Endothelial cell of umbilical vein (primary cell): ENCODE measurements around the gene ANKRD34A. TPM values are rescaled to one million over a fixed set of nuclear protein-coding genes. Genes with fewer than 3 reads are reported as not detected.

Experiments
- BruUV-seq: library from RNA; stranded (reverse); fragments of 400-500 nt; replicated peaks from 2 replicates; lab custom pipeline; 2021; lab: Mats Ljungman, UMichigan
- CTCF ChIA-PET: fragments of 300-600, 350-600 bp; sonication (Branson Sonifier 250); formaldehyde crosslinking; loops from one replicate; lab custom pipeline; 2021; ENCODE audit warnings: antibody characterized with exemption, inconsistent platforms; lab: Charles Lee
- POLR2A ChIA-PET: fragments of 300-600, 350-600 bp; sonication (Branson Sonifier 250); formaldehyde crosslinking; loops from one replicate; lab custom pipeline; 2021; ENCODE audit warnings: antibody characterized with exemption, inconsistent platforms; lab: Charles Lee
- DNase-seq: peaks from one replicate; pipeline ENCODE4 v3.0.0-alpha.2; 2011; ENCODE audit warnings: low read depth, low spot score
- FAIRE-seq: peaks from 2 replicates; lab custom pipeline; 2011; peaks lifted over from hg19 to GRCh38; lab: Jason Lieb, UNC
- H2AFZ ChIP-seq: 2 replicates; pipeline ENCODE4 v1.6.0; 2012; ENCODE audit warnings: low read depth, low read length, control low read depth, inconsistent platforms
- H3K27ac ChIP-seq: 2 replicates; pipeline ENCODE4 v1.5.1; 2011; ENCODE audit warnings: low read depth, mild to moderate bottlenecking, control low read depth, low read length, moderate library complexity; ENCODE audit not compliant: insufficient read depth
- H3K27me3 ChIP-seq, 2 experiments: 2 replicates each; pipeline versions ENCODE4 v1.6.0 to v1.6.1; 2011; ENCODE audit warnings: low read length in 2 of 2, mixed read lengths in 1 of 2; ENCODE audit not compliant: control insufficient read depth in 2 of 2, insufficient read depth in 2 of 2
- H3K36me3 ChIP-seq, 2 experiments: 2 replicates in 1 of 2; 3 replicates in 1 of 2; pipeline ENCODE4 v1.5.1; 2011; ENCODE audit warnings: low read length in 2 of 2, mild to moderate bottlenecking in 1 of 2, moderate library complexity in 1 of 2; ENCODE audit not compliant: control insufficient read depth in 2 of 2, insufficient read depth in 2 of 2; ENCODE audit errors: extremely low read depth in 1 of 2
- H3K4me1 ChIP-seq: 3 replicates; pipeline ENCODE4 v1.5.1; 2011; ENCODE audit warnings: mild to moderate bottlenecking, low read length; ENCODE audit not compliant: control insufficient read depth, insufficient read depth; ENCODE audit errors: extremely low read depth
- H3K4me2 ChIP-seq: 2 replicates; pipeline ENCODE4 v1.6.1; 2011; ENCODE audit warnings: low read length, control low read depth, mixed read lengths; ENCODE audit not compliant: insufficient read depth
- H3K4me3 ChIP-seq, 3 experiments: fragments of 200-600 bp in 1 of 3; sonication (generic), shearing (Covaris generic) in 1 of 3; replicated peaks in 1 of 3; 2 replicates each; pipeline ENCODE4 v1.5.1; 2011 to 2016; ENCODE audit warnings: control low read depth in 3 of 3, low read length in 3 of 3, mild to moderate bottlenecking in 2 of 3, inconsistent platforms in 1 of 3, low read depth in 1 of 3, moderate library complexity in 1 of 3; ENCODE audit not compliant: insufficient read depth in 1 of 3
- H3K79me2 ChIP-seq: 2 replicates; pipeline ENCODE4 v1.6.0; 2012; ENCODE audit warnings: low read length, inconsistent platforms; ENCODE audit not compliant: control insufficient read depth, insufficient read depth
- H3K9ac ChIP-seq: replicated peaks from 2 replicates; pipeline ENCODE3; 2011; ENCODE audit warnings: low read length, control low read depth; ENCODE audit not compliant: insufficient read depth; ENCODE audit errors: extremely low read depth
- H3K9me1 ChIP-seq: replicated peaks from 3 replicates; pipeline ENCODE4 v1.6.0; 2011; ENCODE audit warnings: mild to moderate bottlenecking, low read length; ENCODE audit not compliant: control insufficient read depth, insufficient read depth; ENCODE audit errors: extremely low read depth
- H3K9me3 ChIP-seq: replicated peaks from 2 replicates; pipeline ENCODE4 v1.5.1; 2012; ENCODE audit warnings: low read length, inconsistent platforms; ENCODE audit not compliant: control insufficient read depth, insufficient read depth
- H4K20me1 ChIP-seq: replicated peaks from 2 replicates; pipeline ENCODE3; 2011; ENCODE audit warnings: mild to moderate bottlenecking, low read length; ENCODE audit not compliant: control insufficient read depth, insufficient read depth; ENCODE audit errors: extremely low read depth
- EZH2 ChIP-seq: IDR thresholded peaks from 2 replicates; pipeline ENCODE4 v1.6.1; 2012; ENCODE audit warnings: borderline replicate concordance, low read depth, mild to moderate bottlenecking, moderate library complexity, low read length, inconsistent platforms; ENCODE audit not compliant: severe bottlenecking
- GATA2 ChIP-seq: IDR thresholded peaks from 2 replicates; pipeline ENCODE4 v1.7.0; 2011; ENCODE audit warnings: low read depth, mild to moderate bottlenecking, moderate library complexity, mixed read lengths, low read length; ENCODE audit not compliant: insufficient read length, insufficient read depth
- JUN ChIP-seq: IDR thresholded peaks from 2 replicates; pipeline ENCODE4 v1.6.1; 2011; ENCODE audit warnings: borderline replicate concordance, low read depth; ENCODE audit not compliant: insufficient read length, insufficient read depth
- MYC ChIP-seq: IDR thresholded peaks from one replicate; pipeline ENCODE4 v1.6.1; 2011; ENCODE audit warnings: mild to moderate bottlenecking, low read depth, low read length
- POLR2A ChIP-seq: IDR thresholded peaks from 2 replicates; pipeline ENCODE4 v1.6.1; 2012; ENCODE audit warnings: low read depth, mild to moderate bottlenecking, control low read depth, low read length
- POLR2AphosphoS5 ChIP-seq: IDR thresholded peaks from 2 replicates; pipeline ENCODE4 v1.6.1; 2012; ENCODE audit warnings: low read depth, mild to moderate bottlenecking, control low read depth, low read length, moderate library complexity; ENCODE audit not compliant: insufficient read depth
- dilution Hi-C: fragments of 300-500 bp; cut with MboI; formaldehyde crosslinking; loops from one replicate; pipeline ENCODE4 v1.15.0; 2019; ENCODE audit warnings: low sequenced_read_pairs; ENCODE audit not compliant: extremely low pct_ligation_motif_present
- intact Hi-C: fragments of 100-400 bp; cut with micrococcal nuclease; formaldehyde crosslinking; loops from one replicate; pipeline ENCODE4 v1.10.0; 2022
- polyA plus RNA-seq, 4 experiments: library from polyadenylated mRNA; depleted of rRNA in 3 of 4; stranded (reverse) in 3 of 4; unstranded in 1 of 4; fragments of >200 nt; gene quantifications; 2 replicates each; pipeline versions ENCODE4 v1.2.1 to v1.2.3, GENCODE V29; 2011 to 2012; ENCODE audit warnings: missing spikeins in 1 of 4
- total RNA-seq: library from RNA; stranded (reverse); gene quantifications from 2 replicates; pipeline ENCODE4 v1.2.3, GENCODE V29; 2021
- TF ChIP-seq, protein P1 (sequence below), 2 donors: IDR thresholded peaks; 1 replicate in 1 of 2; 2 replicates in 1 of 2; pipeline ENCODE4 v1.5.1; 2011; ENCODE audit warnings: low read length in 2 of 2, mild to moderate bottlenecking in 2 of 2, moderate library complexity in 2 of 2, control low read depth in 1 of 2, inconsistent platforms in 1 of 2, low read depth in 1 of 2; ENCODE audit not compliant: insufficient read depth in 1 of 2; ENCODE audit errors: extremely low read depth in 1 of 2
- TF ChIP-seq, protein P2 (sequence below): IDR thresholded peaks from 2 replicates; pipeline ENCODE4 v1.6.1; 2011; ENCODE audit not compliant: insufficient read depth, insufficient read length

ANKRD34A gene
- total and polyA plus RNA-seq, 2 donors (not counting 3 experiments of a cell fraction or from before 2014, with no cell fraction given), result 0.24 to 0.43 TPM

DNA sequence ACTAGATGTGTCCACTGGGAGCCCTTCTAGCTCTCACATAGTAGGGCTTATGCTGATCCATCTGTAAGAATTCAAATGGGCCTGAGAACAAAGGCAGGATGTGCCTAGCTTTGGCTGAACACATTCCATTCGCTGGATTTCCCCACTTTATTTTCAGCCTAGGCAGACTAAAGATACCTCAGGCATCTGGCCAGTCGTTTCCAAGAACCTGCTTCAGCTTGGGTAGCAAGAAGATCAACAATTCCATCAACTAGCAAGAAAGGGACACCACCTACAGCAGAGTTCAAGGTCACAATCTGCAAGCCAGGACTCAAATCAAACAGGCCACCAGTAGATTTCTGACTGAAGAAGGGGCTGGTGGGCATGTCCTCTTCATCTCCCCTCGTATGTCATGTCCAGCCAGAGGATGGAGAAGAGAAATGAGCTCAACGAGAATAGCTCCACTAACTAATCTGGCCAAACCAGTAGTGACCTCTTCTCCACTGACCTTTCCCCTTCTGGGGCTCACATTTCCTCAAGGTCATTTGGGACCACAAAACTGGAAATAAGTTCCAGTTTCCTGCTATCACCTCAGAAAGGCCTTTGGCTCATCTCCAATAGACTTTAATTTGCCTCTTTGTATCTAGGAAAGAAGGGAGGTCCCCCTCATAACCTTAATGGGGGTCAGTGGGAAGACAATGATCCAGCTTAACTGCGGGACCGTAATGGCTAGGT lies 17.8 kb upstream of the ANKRD34A start:
- Histone ChIP-seq H3K4me1 (peaks cover 44% of the 10 kb centered on the region), H3K9ac (no peak overlapping the region), H2AFZ (no peak overlapping the region), H3K79me2 (no peaks in the 10 kb centered on the region), H3K27ac (no peak overlapping the region), H3K4me2 (no peak overlapping the region), H3K4me3 (no peak overlapping the region), H3K36me3 (no peaks in the 10 kb centered on the region), H4K20me1 (no peaks in the 10 kb centered on the region), H3K27me3 (no peaks in the 10 kb centered on the region), H3K9me3 (no peaks in the 10 kb centered on the region), H3K9me1 (no peaks in the 10 kb centered on the region)
- ChIA-PET CTCF (interaction anchor here (1.1 to 20.0 kb wide), 4 partner anchors 11 to 90 kb away, joined by 3 to 496 read pairs (median 46); partner anchors contain the start of genes ANKRD34A, POLR3GL and TXNIP), POLR2A (no interaction called here)
- DNase-seq, result peak; percentile 66
- dilution Hi-C loops (no loop called here), intact Hi-C loops (no loop called here)
- no peak for FAIRE-seq
- no TSS peak for BruUV-seq
- no peak for TF ChIP-seq MYC
- TF ChIP-seq POLR2AphosphoS5, result no peak
- no peak for TF ChIP-seq GATA2
- TF ChIP-seq, protein P1, sequence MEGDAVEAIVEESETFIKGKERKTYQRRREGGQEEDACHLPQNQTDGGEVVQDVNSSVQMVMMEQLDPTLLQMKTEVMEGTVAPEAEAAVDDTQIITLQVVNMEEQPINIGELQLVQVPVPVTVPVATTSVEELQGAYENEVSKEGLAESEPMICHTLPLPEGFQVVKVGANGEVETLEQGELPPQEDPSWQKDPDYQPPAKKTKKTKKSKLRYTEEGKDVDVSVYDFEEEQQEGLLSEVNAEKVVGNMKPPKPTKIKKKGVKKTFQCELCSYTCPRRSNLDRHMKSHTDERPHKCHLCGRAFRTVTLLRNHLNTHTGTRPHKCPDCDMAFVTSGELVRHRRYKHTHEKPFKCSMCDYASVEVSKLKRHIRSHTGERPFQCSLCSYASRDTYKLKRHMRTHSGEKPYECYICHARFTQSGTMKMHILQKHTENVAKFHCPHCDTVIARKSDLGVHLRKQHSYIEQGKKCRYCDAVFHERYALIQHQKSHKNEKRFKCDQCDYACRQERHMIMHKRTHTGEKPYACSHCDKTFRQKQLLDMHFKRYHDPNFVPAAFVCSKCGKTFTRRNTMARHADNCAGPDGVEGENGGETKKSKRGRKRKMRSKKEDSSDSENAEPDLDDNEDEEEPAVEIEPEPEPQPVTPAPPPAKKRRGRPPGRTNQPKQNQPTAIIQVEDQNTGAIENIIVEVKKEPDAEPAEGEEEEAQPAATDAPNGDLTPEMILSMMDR (IDR thresholded peaks at IDR 0.05; ENCODE audit: extremely low read depth in 1 of 2, insufficient read depth in 1 of 2, low read depth in 1 of 2, low read length in 2 of 2), result no peak
- no peak for TF ChIP-seq EZH2
- TF ChIP-seq, protein P2, sequence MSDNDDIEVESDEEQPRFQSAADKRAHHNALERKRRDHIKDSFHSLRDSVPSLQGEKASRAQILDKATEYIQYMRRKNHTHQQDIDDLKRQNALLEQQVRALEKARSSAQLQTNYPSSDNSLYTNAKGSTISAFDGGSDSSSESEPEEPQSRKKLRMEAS, result no peak
- TF ChIP-seq POLR2A, result no peak
- TF ChIP-seq JUN, result no peak
